ENCODE results near the gene PCGF6. TPM values are rescaled to one million over a fixed set of nuclear protein-coding genes. Genes with fewer than 3 reads are reported as not detected.

PCGF6 gene
- total RNA-seq, 1 experiment from 2014 or later: 24.7 TPM

- Histone ChIP-seq H3K4me3 (replicated peaks in 1 of 2; ENCODE audit: low read depth in 1 of 2, low read length in 2 of 2) (peak within 1 kb of the TSS; percentile 73 to 93), H3K9ac (ENCODE audit: low read length) (peak within 1 kb of the TSS; percentile 75), H3K4me2 (ENCODE audit: low read length) (peak within 1 kb of the TSS; percentile 69), H2AFZ (ENCODE audit: low read depth, low read length, poor library complexity, severe bottlenecking) (peak within 1 kb of the TSS; percentile 52), H3K4me1 (ENCODE audit: control insufficient read depth in 1 of 2, insufficient read depth in 2 of 2, low read length in 2 of 2) (peaks cover 7 to 13% of the 10 kb centered on the region in 2 experiments; a peak in 3 of 4 replicates), H3K27ac (ENCODE audit: low read depth, low read length) (peak within 1 kb of the TSS; percentile 80), H4K20me1 (ENCODE audit: insufficient read depth) (no peaks in the 10 kb centered on the region), H3K36me3 (ENCODE audit: control insufficient read depth in 1 of 2, insufficient read depth in 2 of 2, low read length in 2 of 2) (no peaks in the 10 kb centered on the region), H3K79me2 (ENCODE audit: insufficient read depth, low read length) (peaks cover 25% of the 10 kb centered on the region), H3K27me3 (ENCODE audit: insufficient read depth, low read length) (no peaks in the 10 kb centered on the region), H3K9me3 (ENCODE audit: control insufficient read depth in 1 of 2, insufficient read depth in 1 of 2, low read depth in 1 of 2, low read length in 2 of 2) (no peaks in the 10 kb centered on the region), H3K9me2 (ENCODE audit: insufficient read depth) (no peaks in the 10 kb centered on the region)
- intact Hi-C loops (cut with micrococcal nuclease): loop anchor here (1.0 kb wide), 1 partner anchor 28 kb away; the partner anchor contains the start of genes ATP5MK and PDCD11
- ChIA-PET POLR2A (interaction anchor here (0.7 to 1.9 kb wide), 4 partner anchors 11 to 537 kb away, joined by 3 to 4 read pairs (median 4); no protein-coding TSS in a partner anchor), CTCF (interaction anchor here (1.0 kb wide), 2 partner anchors 15 to 33 kb away, joined by 3 to 4 read pairs; no protein-coding TSS in a partner anchor), RAD21 (ENCODE audit: low non-redundant PET in 1 of 2, low total read pairs in 2 of 2, uncharacterized antibody in 2 of 2, unreplicated experiment in 2 of 2) (interaction anchor here in 1 of 2 experiments (1.0 kb wide), 1 partner anchor 16 kb away, joined by 4 read pairs; no protein-coding TSS in a partner anchor)
- peak; percentile 75 for ATAC-seq
- peak; percentile 98 for DNase-seq (ENCODE audit: low read depth, low spot score)
- no TSS peak for BruUV-seq (replicated peaks)
- TF ChIP-seq MAX (IDR thresholded peaks at IDR 0.05) (peak; percentile 93), FOSL1 (IDR thresholded peaks at IDR 0.05; ENCODE audit: low read depth) (no peak; the same call in 1 of the 2 replicates), POLR2AphosphoS5 (IDR thresholded peaks at IDR 0.05; ENCODE audit: low read depth, low read length) (peak; percentile 98), YY1 (IDR thresholded peaks at IDR 0.05; ENCODE audit: extremely low read depth, insufficient replicate concordance, low read depth, low read length) (peak; percentile 100), REST (IDR thresholded peaks at IDR 0.05; ENCODE audit: low read depth) (no peak; the same call in 1 of the 2 replicates), CTCF (IDR thresholded peaks at IDR 0.05 in 2 of 3, conservative IDR thresholded peaks at IDR 0.05 in 1 of 3; ENCODE audit: borderline replicate concordance in 1 of 3, insufficient read depth in 1 of 3, low read depth in 2 of 3, low read length in 2 of 3) (0 out of 6 replicates have a peak, but pooled peaks of 1 of the 3 experiments have one; percentile 1), EZH2 (IDR thresholded peaks at IDR 0.05) (no peak), ZNF274 (IDR thresholded peaks at IDR 0.05; ENCODE audit: low read depth, low read length) (no peak), EGR1 (IDR thresholded peaks at IDR 0.05; ENCODE audit: low read depth) (peak; percentile 72; the same call in 1 of the 2 replicates), CBX3 (IDR thresholded peaks at IDR 0.05; ENCODE audit: low read depth) (peak; percentile 88), RAD21 (IDR thresholded peaks at IDR 0.05; ENCODE audit: low read depth) (no peak), JUND (IDR thresholded peaks at IDR 0.05) (no peak), EZH2phosphoT487 (IDR thresholded peaks at IDR 0.05; ENCODE audit: borderline replicate concordance) (no peak), ELF1 (IDR thresholded peaks at IDR 0.05; ENCODE audit: borderline replicate concordance, low read depth) (peak; percentile 66; the same call in 1 of the 2 replicates), SIN3A (IDR thresholded peaks at IDR 0.05; ENCODE audit: low read depth) (peak; percentile 97), POLR2A (IDR thresholded peaks at IDR 0.05; ENCODE audit: borderline replicate concordance, extremely low read depth, insufficient read depth, insufficient read length) (peak; percentile 97), SRF (IDR thresholded peaks at IDR 0.05; ENCODE audit: low read depth) (peak; percentile 95), SP1 (IDR thresholded peaks at IDR 0.05; ENCODE audit: low read depth) (peak; percentile 87)
Observed at GRCh38 chr10:103367782-103368518, 17.0 kb upstream of the PCGF6 start, which contains the start of gene TAF5. TAF5 (plus strand) TSS chr10:103367976; CDS start chr10:103367990, 14 bp downstream.

All from HCT116 (cell line).